ENCODE data around the gene SLC48A1.
A peak's percentile ranks its signal among the peaks of the same experiment; 100 is the strongest.

Gene SLC48A1

DNA sequence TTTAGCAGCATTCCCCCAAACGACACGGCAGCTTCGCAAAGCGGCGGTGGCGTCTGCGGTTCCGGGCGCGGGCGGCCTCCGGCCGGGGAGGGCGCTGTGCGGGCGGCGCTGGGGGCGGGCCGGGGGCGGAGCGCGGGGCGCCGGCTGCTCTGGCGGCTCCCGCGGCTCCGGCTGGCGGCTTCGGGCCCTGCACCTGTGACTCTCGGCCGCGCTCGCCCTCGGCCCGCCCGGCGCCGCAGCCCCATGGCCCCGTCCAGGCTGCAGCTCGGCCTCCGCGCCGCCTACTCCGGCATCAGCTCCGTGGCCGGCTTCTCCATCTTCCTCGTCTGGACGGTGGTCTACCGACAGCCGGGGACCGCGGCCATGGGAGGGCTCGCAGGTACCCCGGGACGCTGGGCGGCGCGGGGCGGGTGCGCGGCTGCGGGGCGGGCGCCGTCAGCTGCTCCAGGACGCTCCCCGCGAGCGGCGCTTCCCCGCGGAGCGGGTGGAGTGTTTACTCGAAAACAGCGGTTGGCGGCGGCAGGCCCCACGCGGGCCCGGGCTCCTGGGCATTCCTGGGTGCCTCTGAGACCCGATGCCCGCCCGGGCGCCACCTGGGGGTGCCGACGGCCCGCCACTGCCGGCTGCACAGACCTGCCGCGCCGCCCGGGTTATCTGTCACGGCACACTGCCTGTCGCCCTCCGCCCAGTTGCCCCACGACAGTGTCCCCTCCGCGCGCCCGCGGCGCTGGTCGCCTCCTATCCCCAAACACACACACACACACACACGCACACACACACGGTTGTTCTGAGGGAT lies at the start of gene SLC48A1:
TSS of gene SLC48A1 (plus strand) at position 177 of the 796 bp plus-strand sequence. CDS start at position 244, 67 bp downstream.
- peak within 1 kb of the TSS; percentile 65 to 76 (median 67) for H3K4me3 ChIP-seq (ENCODE audit: low read depth in 1 of 5, low read length in 5 of 5)
- no peak within 1 kb of the TSS for H3K27ac ChIP-seq (ENCODE audit: low read depth, low read length)
- no peaks in the 10 kb centered on the region for H3K36me3 ChIP-seq (ENCODE audit: control insufficient read depth in 5 of 5, insufficient read depth in 5 of 5, low read length in 5 of 5)
- peaks cover 13 to 65% (median 61%) of the 10 kb centered on the region in 5 donors for H3K4me1 ChIP-seq (ENCODE audit: control insufficient read depth in 5 of 5, insufficient read depth in 5 of 5, low read length in 5 of 5)
- no peaks in the 10 kb centered on the region for H3K9me3 ChIP-seq (ENCODE audit: control insufficient read depth in 5 of 5, low read length in 5 of 5)
- H3K9ac ChIP-seq (ENCODE audit: low read length in 5 of 5): peak within 1 kb of the TSS in 4 of 5 donors; percentile 73 to 82 (median 76)
- no peaks in the 10 kb centered on the region for H3K27me3 ChIP-seq (ENCODE audit: control insufficient read depth in 5 of 5, insufficient read depth in 4 of 5, low read length in 5 of 5)

GRCh38 chr12:47725091-47725772 lies 47.8 kb upstream of the SLC48A1 start, which contains the start of gene ENDOU:
TSS of gene ENDOU (minus strand) at chr12:47725490. CDS start at chr12:47725413, 77 bp downstream.
- peaks cover 0 to 5% (median 0%) of the 10 kb centered on the region in 5 donors for H3K36me3 ChIP-seq (ENCODE audit: control insufficient read depth in 5 of 5, insufficient read depth in 5 of 5, low read length in 5 of 5)
- no peaks in the 10 kb centered on the region for H3K9me3 ChIP-seq (ENCODE audit: control insufficient read depth in 5 of 5, low read length in 5 of 5)
- H3K27ac ChIP-seq (ENCODE audit: low read depth, low read length): no peak within 1 kb of the TSS
- no peak within 1 kb of the TSS for H3K9ac ChIP-seq (ENCODE audit: low read length in 5 of 5)
- no peak within 1 kb of the TSS for H3K4me3 ChIP-seq (ENCODE audit: low read depth in 1 of 5, low read length in 5 of 5)
- H3K4me1 ChIP-seq (ENCODE audit: control insufficient read depth in 5 of 5, insufficient read depth in 5 of 5, low read length in 5 of 5): peaks cover 4 to 25% (median 19%) of the 10 kb centered on the region in 5 donors
- no peaks in the 10 kb centered on the region for H3K27me3 ChIP-seq (ENCODE audit: control insufficient read depth in 5 of 5, insufficient read depth in 4 of 5, low read length in 5 of 5)

DNA sequence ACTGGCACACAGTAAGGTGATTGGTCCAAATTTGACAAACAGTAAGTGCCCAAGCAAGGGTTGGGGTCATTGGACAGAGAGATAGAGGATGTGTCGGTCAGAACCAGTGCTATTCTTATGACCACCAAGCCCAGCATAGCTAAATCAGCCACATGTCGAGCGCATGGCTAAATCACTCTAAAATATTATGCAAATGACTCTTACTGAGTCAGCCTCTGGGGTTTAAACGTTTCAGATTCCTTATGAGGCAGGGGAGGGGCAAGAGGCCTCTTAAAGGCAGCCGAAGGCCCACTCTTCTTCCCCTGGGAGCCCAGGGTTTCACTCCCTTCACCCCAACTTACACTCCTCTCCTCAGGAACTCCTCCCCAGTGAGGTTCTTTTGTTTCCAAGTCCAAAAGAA lies 47.1 kb upstream of the SLC48A1 start:
- no peaks in the 10 kb centered on the region for H3K27me3 ChIP-seq (ENCODE audit: control insufficient read depth in 5 of 5, insufficient read depth in 4 of 5, low read length in 5 of 5)
- H3K9ac ChIP-seq (ENCODE audit: low read length in 5 of 5): no peak overlapping the region
- H3K27ac ChIP-seq (ENCODE audit: low read depth, low read length): no peak overlapping the region
- peaks cover 4 to 30% (median 24%) of the 10 kb centered on the region in 5 donors for H3K4me1 ChIP-seq (ENCODE audit: control insufficient read depth in 5 of 5, insufficient read depth in 5 of 5, low read length in 5 of 5)
- H3K9me3 ChIP-seq (ENCODE audit: control insufficient read depth in 5 of 5, low read length in 5 of 5): no peaks in the 10 kb centered on the region
- H3K4me3 ChIP-seq (ENCODE audit: low read depth in 1 of 5, low read length in 5 of 5): no peak overlapping the region
- H3K36me3 ChIP-seq (ENCODE audit: control insufficient read depth in 5 of 5, insufficient read depth in 5 of 5, low read length in 5 of 5): peaks cover 0 to 5% (median 0%) of the 10 kb centered on the region in 5 donors

- H3K4me3 ChIP-seq (ENCODE audit: low read depth in 1 of 5, low read length in 5 of 5): no peak overlapping the region
- H3K9me3 ChIP-seq (ENCODE audit: control insufficient read depth in 5 of 5, low read length in 5 of 5): no peaks in the 10 kb centered on the region
- peak overlapping the region in 1 of 5 donors; percentile 15 for H3K9ac ChIP-seq (ENCODE audit: low read length in 5 of 5)
- no peak overlapping the region for H3K27ac ChIP-seq (ENCODE audit: low read depth, low read length)
- H3K36me3 ChIP-seq (ENCODE audit: control insufficient read depth in 5 of 5, insufficient read depth in 5 of 5, low read length in 5 of 5): no peaks in the 10 kb centered on the region
- H3K27me3 ChIP-seq (ENCODE audit: control insufficient read depth in 5 of 5, insufficient read depth in 4 of 5, low read length in 5 of 5): no peaks in the 10 kb centered on the region
- peaks cover 4 to 52% (median 25%) of the 10 kb centered on the region in 5 donors for H3K4me1 ChIP-seq (ENCODE audit: control insufficient read depth in 5 of 5, insufficient read depth in 5 of 5, low read length in 5 of 5)
Observed at GRCh38 chr12:47729233-47729632, 43.8 kb upstream of the SLC48A1 start.

GRCh38 chr12:47730341-47730744 lies 42.7 kb upstream of the SLC48A1 start:
- peak overlapping the region in 2 of 5 donors; percentile 7 to 13 for H3K9ac ChIP-seq (ENCODE audit: low read length in 5 of 5)
- H3K27ac ChIP-seq (ENCODE audit: low read depth, low read length): no peak overlapping the region
- peaks cover 5 to 63% (median 36%) of the 10 kb centered on the region in 5 donors for H3K4me1 ChIP-seq (ENCODE audit: control insufficient read depth in 5 of 5, insufficient read depth in 5 of 5, low read length in 5 of 5)
- no peaks in the 10 kb centered on the region for H3K27me3 ChIP-seq (ENCODE audit: control insufficient read depth in 5 of 5, insufficient read depth in 4 of 5, low read length in 5 of 5)
- no peaks in the 10 kb centered on the region for H3K9me3 ChIP-seq (ENCODE audit: control insufficient read depth in 5 of 5, low read length in 5 of 5)
- H3K4me3 ChIP-seq (ENCODE audit: low read depth in 1 of 5, low read length in 5 of 5): no peak overlapping the region
- no peaks in the 10 kb centered on the region for H3K36me3 ChIP-seq (ENCODE audit: control insufficient read depth in 5 of 5, insufficient read depth in 5 of 5, low read length in 5 of 5)

DNA sequence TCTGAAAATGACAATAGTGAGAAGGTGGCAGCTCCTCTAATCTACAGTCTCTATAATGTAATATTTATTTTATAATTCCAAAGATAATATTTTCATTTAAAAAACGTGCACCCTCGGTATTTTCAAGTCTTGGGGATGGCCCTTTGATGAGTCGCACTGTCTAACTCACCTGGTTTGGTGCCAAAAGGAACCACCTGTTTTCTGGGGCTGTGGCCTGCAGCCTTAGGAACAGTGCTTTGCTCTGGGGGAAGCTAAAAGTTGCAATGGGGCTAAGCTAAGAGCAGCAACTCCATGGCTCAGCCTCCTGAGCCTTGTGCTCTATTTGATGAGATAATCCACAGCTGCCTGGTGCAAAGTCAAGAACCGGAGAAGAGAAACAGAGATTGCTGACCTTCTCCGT lies 41.3 kb upstream of the SLC48A1 start:
- no peaks in the 10 kb centered on the region for H3K27me3 ChIP-seq (ENCODE audit: control insufficient read depth in 5 of 5, insufficient read depth in 4 of 5, low read length in 5 of 5)
- H3K9me3 ChIP-seq (ENCODE audit: control insufficient read depth in 5 of 5, low read length in 5 of 5): no peaks in the 10 kb centered on the region
- H3K4me3 ChIP-seq (ENCODE audit: low read depth in 1 of 5, low read length in 5 of 5): no peak overlapping the region
- no peaks in the 10 kb centered on the region for H3K36me3 ChIP-seq (ENCODE audit: control insufficient read depth in 5 of 5, insufficient read depth in 5 of 5, low read length in 5 of 5)
- H3K27ac ChIP-seq (ENCODE audit: low read depth, low read length): no peak overlapping the region
- H3K9ac ChIP-seq (ENCODE audit: low read length in 5 of 5): no peak overlapping the region
- peaks cover 15 to 73% (median 41%) of the 10 kb centered on the region in 5 donors for H3K4me1 ChIP-seq (ENCODE audit: control insufficient read depth in 5 of 5, insufficient read depth in 5 of 5, low read length in 5 of 5)

GRCh38 chr12:47732504-47732903 lies 40.5 kb upstream of the SLC48A1 start:
- Histone ChIP-seq H3K9me3 (ENCODE audit: control insufficient read depth in 5 of 5, low read length in 5 of 5) (no peaks in the 10 kb centered on the region), H3K27me3 (ENCODE audit: control insufficient read depth in 5 of 5, insufficient read depth in 4 of 5, low read length in 5 of 5) (no peaks in the 10 kb centered on the region), H3K9ac (ENCODE audit: low read length in 5 of 5) (no peak overlapping the region), H3K27ac (ENCODE audit: low read depth, low read length) (no peak overlapping the region), H3K4me1 (ENCODE audit: control insufficient read depth in 5 of 5, insufficient read depth in 5 of 5, low read length in 5 of 5) (peaks cover 21 to 80% (median 49%) of the 10 kb centered on the region in 5 donors), H3K4me3 (ENCODE audit: low read depth in 1 of 5, low read length in 5 of 5) (no peak overlapping the region), H3K36me3 (ENCODE audit: control insufficient read depth in 5 of 5, insufficient read depth in 5 of 5, low read length in 5 of 5) (no peaks in the 10 kb centered on the region)

DNA sequence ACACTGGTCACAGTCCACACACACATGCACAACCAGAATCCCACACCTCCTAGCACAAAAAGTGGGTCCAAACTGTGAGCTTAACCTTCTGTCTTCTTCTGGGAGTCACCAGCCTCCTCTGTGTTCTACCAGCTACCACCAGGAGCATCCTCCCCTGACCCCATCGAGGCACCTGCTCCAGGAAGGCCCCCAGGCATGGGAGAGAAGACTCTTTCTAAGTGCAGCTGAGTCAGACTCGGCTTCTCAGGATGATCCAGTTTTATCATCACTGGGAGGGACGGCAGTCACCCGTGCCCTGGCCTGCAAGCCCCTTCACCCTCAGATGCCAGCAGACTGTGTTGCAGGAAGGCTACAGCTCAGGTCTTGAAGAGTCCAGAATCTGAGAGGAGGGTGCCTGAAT lies 39.9 kb upstream of the SLC48A1 start:
- no peak overlapping the region for H3K4me3 ChIP-seq (ENCODE audit: low read depth in 1 of 5, low read length in 5 of 5)
- H3K4me1 ChIP-seq (ENCODE audit: control insufficient read depth in 5 of 5, insufficient read depth in 5 of 5, low read length in 5 of 5): peaks cover 21 to 87% (median 52%) of the 10 kb centered on the region in 5 donors
- H3K9ac ChIP-seq (ENCODE audit: low read length in 5 of 5): no peak overlapping the region
- no peaks in the 10 kb centered on the region for H3K9me3 ChIP-seq (ENCODE audit: control insufficient read depth in 5 of 5, low read length in 5 of 5)
- no peaks in the 10 kb centered on the region for H3K27me3 ChIP-seq (ENCODE audit: control insufficient read depth in 5 of 5, insufficient read depth in 4 of 5, low read length in 5 of 5)
- no peak overlapping the region for H3K27ac ChIP-seq (ENCODE audit: low read depth, low read length)
- H3K36me3 ChIP-seq (ENCODE audit: control insufficient read depth in 5 of 5, insufficient read depth in 5 of 5, low read length in 5 of 5): peaks cover 0 to 2% (median 0%) of the 10 kb centered on the region in 5 donors

DNA sequence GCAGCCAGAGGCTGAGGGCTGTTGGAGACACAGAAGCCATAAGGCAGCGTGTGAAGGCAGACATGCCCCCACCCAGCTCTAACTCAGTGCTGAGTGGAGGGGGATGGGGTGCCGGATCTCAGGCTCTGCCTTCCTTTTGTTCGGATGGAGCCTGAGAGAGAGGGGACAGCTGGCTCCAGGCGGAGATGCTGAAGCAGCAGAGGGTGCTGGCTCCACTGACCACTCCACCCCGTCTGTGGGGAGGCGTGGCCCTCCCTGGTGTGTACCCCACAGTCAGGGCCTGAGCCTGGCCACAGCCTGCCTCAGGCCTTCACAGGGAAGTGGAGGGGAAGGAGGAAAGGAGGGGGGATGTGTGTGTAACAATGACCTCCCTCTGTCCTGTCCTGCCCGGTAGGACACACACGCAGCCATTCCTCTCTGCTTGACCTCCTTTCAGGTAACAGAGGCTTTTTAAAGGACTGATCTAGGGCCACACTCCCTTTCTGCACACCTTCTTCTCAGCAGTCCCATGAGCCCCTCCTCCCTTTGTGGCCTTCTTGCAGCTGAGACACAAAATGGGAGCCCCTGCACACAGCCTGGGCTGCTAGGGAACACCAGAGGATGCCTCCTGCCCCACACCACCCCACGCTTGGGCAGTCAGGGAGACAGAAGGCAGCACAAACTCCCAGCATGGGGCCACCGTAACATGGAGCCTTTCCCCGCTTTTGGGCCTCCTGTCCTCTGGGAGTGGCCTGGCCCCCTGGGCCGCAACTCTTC lies 38.1 kb upstream of the SLC48A1 start:
- H3K27me3 ChIP-seq (ENCODE audit: control insufficient read depth in 5 of 5, insufficient read depth in 4 of 5, low read length in 5 of 5): no peaks in the 10 kb centered on the region
- H3K36me3 ChIP-seq (ENCODE audit: control insufficient read depth in 5 of 5, insufficient read depth in 5 of 5, low read length in 5 of 5): peaks cover 0 to 14% (median 5%) of the 10 kb centered on the region in 5 donors
- H3K9ac ChIP-seq (ENCODE audit: low read length in 5 of 5): peak overlapping the region in 2 of 5 donors; percentile 13 to 26
- peaks cover 17 to 88% (median 50%) of the 10 kb centered on the region in 5 donors for H3K4me1 ChIP-seq (ENCODE audit: control insufficient read depth in 5 of 5, insufficient read depth in 5 of 5, low read length in 5 of 5)
- no peak overlapping the region for H3K4me3 ChIP-seq (ENCODE audit: low read depth in 1 of 5, low read length in 5 of 5)
- H3K9me3 ChIP-seq (ENCODE audit: control insufficient read depth in 5 of 5, low read length in 5 of 5): no peaks in the 10 kb centered on the region
- peak overlapping the region; percentile 50 for H3K27ac ChIP-seq (ENCODE audit: low read depth, low read length)

Data from subcutaneous abdominal adipose tissue (tissue), 5 donors.